Activated T-helper 9 cell treated with anti-CD3 and anti-CD28 coated beads, Interleukin-2, amount 50 U/mL, for 16 hours (primary cell): Measurements from ENCODE around the gene TP53TG5.

Experiments
- DNase-seq: peaks from one replicate; pipeline ENCODE4 v3.0.0-alpha.2; 2020; ENCODE audit warnings: low read depth

The TP53TG5 gene

GRCh38 chr20:45378191-45378590 lies at the start of gene TP53TG5:
TSS of gene TP53TG5 (minus strand) at chr20:45378325. CDS start at chr20:45378236, 89 bp downstream.
- DNase-seq, result no peak

GRCh38 chr20:45427236-45428149 lies 49.4 kb upstream of the TP53TG5 start:
- DNase-seq, result no peak

GRCh38 chr20:45426320-45427016 lies 48.3 kb upstream of the TP53TG5 start:
- no peak for DNase-seq

GRCh38 chr20:45425561-45425960 lies 47.4 kb upstream of the TP53TG5 start:
- no peak for DNase-seq

GRCh38 chr20:45423700-45424099 lies 45.6 kb upstream of the TP53TG5 start:
- DNase-seq, result no peak

- DNase-seq, result no peak
These were observed 42.0 kb upstream of the TP53TG5 start for GRCh38 chr20:45420125-45420524.

GRCh38 chr20:45419188-45420091 lies 41.3 kb upstream of the TP53TG5 start:
- no peak for DNase-seq

- DNase-seq, result no peak
These were observed 38.8 kb upstream of the TP53TG5 start for GRCh38 chr20:45416917-45417316.

- peak; percentile 83 for DNase-seq
These were observed 37.9 kb upstream of the TP53TG5 start, which contains the start of gene PIGT for GRCh38 chr20:45415822-45416637. TSS of gene PIGT (plus strand) at chr20:45416141. CDS start at chr20:45416157, 16 bp downstream.

- DNase-seq, result no peak
These were observed 35.4 kb upstream of the TP53TG5 start for GRCh38 chr20:45413479-45413878.

- no peak for DNase-seq
These were observed 34.5 kb upstream of the TP53TG5 start for GRCh38 chr20:45412653-45413052.

- DNase-seq, result no peak
These were observed 32.8 kb upstream of the TP53TG5 start for GRCh38 chr20:45410887-45411286.

- DNase-seq, result no peak
These were observed 31.6 kb upstream of the TP53TG5 start for GRCh38 chr20:45409521-45410272.

GRCh38 chr20:45408646-45409213 lies 30.6 kb upstream of the TP53TG5 start:
- no peak for DNase-seq

GRCh38 chr20:45407783-45408645 lies 29.9 kb upstream of the TP53TG5 start, which contains the start of gene DBNDD2:
TSS of gene DBNDD2 (plus strand) at chr20:45408289. CDS start at chr20:45408468, 179 bp downstream.
- no peak for DNase-seq

GRCh38 chr20:45407067-45407745 lies 29.1 kb upstream of the TP53TG5 start:
- DNase-seq, result no peak

GRCh38 chr20:45406260-45407066 lies 28.3 kb upstream of the TP53TG5 start:
- DNase-seq, result peak; percentile 33
